Endothelial cell (in vitro differentiated cells): ENCODE results near the gene FOXO6. TPM values are rescaled to one million over a fixed set of nuclear protein-coding genes. Genes with fewer than 3 reads are reported as not detected.
A peak's percentile ranks its signal among the peaks of the same experiment; 100 is the strongest.

Experiments used
- DNase-seq: peaks from one replicate; pipeline ENCODE4 v3.0.0; 2021; ENCODE audit warnings: low spot score
- H3K27ac Mint-ChIP-seq: one replicate; pipeline ENCODE4 v1.8.0; 2021; ENCODE audit warnings: mixed read lengths, inconsistent platforms; ENCODE audit not compliant: unreplicated experiment
- H3K27me3 Mint-ChIP-seq: one replicate; pipeline ENCODE4 v1.8.0; 2021; ENCODE audit warnings: mild to moderate bottlenecking, moderate library complexity, mixed read lengths, inconsistent platforms; ENCODE audit not compliant: unreplicated experiment
- H3K36me3 Mint-ChIP-seq: one replicate; pipeline ENCODE4 v1.8.0; 2021; ENCODE audit warnings: mild to moderate bottlenecking, low read depth, mixed read lengths, inconsistent platforms; ENCODE audit not compliant: unreplicated experiment
- H3K4me1 Mint-ChIP-seq: one replicate; pipeline ENCODE4 v1.8.0; 2021; ENCODE audit warnings: mild to moderate bottlenecking, mixed read lengths, inconsistent platforms; ENCODE audit not compliant: unreplicated experiment
- H3K4me3 Mint-ChIP-seq: one replicate; pipeline ENCODE4 v1.8.0; 2021; ENCODE audit warnings: mild to moderate bottlenecking, mixed read lengths, inconsistent platforms; ENCODE audit not compliant: unreplicated experiment
- H3K9me3 Mint-ChIP-seq: one replicate; pipeline ENCODE4 v1.8.0; 2021; ENCODE audit warnings: mixed read lengths, inconsistent platforms; ENCODE audit not compliant: unreplicated experiment
- CTCF ChIP-seq: fragments of 200-600 bp; sonication (generic); IDR thresholded peaks from one replicate; pipeline ENCODE4 v1.5.0; 2021; ENCODE audit warnings: antibody characterized with exemption; ENCODE audit not compliant: unreplicated experiment
- total RNA-seq: library from RNA; stranded (reverse); fragmentation: NEBNext Ultra II Directional; extraction: Animal tissue kit (Norgen Biotek cat#: 25700); gene quantifications from one replicate; pipeline ENCODE4 v1.2.1, GENCODE V29; 2021; ENCODE audit not compliant: unreplicated experiment

FOXO6 gene
- total RNA-seq, 1 donor from 2014 or later, result 0.23 TPM

GRCh38 chr1:41404308-41404761 lies 43.1 kb downstream of the FOXO6 start:
- no peak for TF ChIP-seq CTCF
- Mint-ChIP-seq H3K36me3 (peaks cover 3% of the 10 kb centered on the region), H3K4me1 (peaks cover 7% of the 10 kb centered on the region), H3K4me3 (no peak overlapping the region), H3K27ac (no peak overlapping the region), H3K9me3 (peaks cover 4% of the 10 kb centered on the region), H3K27me3 (peaks cover 8% of the 10 kb centered on the region)
- peak; percentile 70 for DNase-seq

- H3K4me3 Mint-ChIP-seq, result no peak overlapping the region
- no peak for DNase-seq
- H3K4me1 Mint-ChIP-seq, result peaks cover 10% of the 10 kb centered on the region
- no peaks in the 10 kb centered on the region for H3K36me3 Mint-ChIP-seq
- no peak for TF ChIP-seq CTCF
- H3K27me3 Mint-ChIP-seq, result peaks cover 9% of the 10 kb centered on the region
- no peaks in the 10 kb centered on the region for H3K9me3 Mint-ChIP-seq
- H3K27ac Mint-ChIP-seq, result no peak overlapping the region
Observed at GRCh38 chr1:41407664-41408252, 46.5 kb downstream of the FOXO6 start.

- Mint-ChIP-seq H3K36me3 (no peaks in the 10 kb centered on the region), H3K9me3 (no peaks in the 10 kb centered on the region), H3K4me1 (peaks cover 5% of the 10 kb centered on the region), H3K27me3 (peaks cover 9% of the 10 kb centered on the region), H3K27ac (no peak overlapping the region), H3K4me3 (no peak overlapping the region)
- DNase-seq, result no peak
- no peak for TF ChIP-seq CTCF
Observed at GRCh38 chr1:41408691-41409090, 47.5 kb downstream of the FOXO6 start.

GRCh38 chr1:41409825-41410224 lies 48.6 kb downstream of the FOXO6 start:
- no peak overlapping the region for H3K27ac Mint-ChIP-seq
- H3K36me3 Mint-ChIP-seq, result no peaks in the 10 kb centered on the region
- no peak overlapping the region for H3K4me3 Mint-ChIP-seq
- no peaks in the 10 kb centered on the region for H3K9me3 Mint-ChIP-seq
- no peak for TF ChIP-seq CTCF
- peaks cover 7% of the 10 kb centered on the region for H3K27me3 Mint-ChIP-seq
- peaks cover 3% of the 10 kb centered on the region for H3K4me1 Mint-ChIP-seq
- DNase-seq, result no peak

GRCh38 chr1:41410462-41410861 lies 49.2 kb downstream of the FOXO6 start:
- no peak for TF ChIP-seq CTCF
- Mint-ChIP-seq H3K27ac (no peak overlapping the region), H3K27me3 (peaks cover 6% of the 10 kb centered on the region), H3K4me3 (no peak overlapping the region), H3K9me3 (no peaks in the 10 kb centered on the region), H3K36me3 (no peaks in the 10 kb centered on the region), H3K4me1 (peaks cover 3% of the 10 kb centered on the region)
- DNase-seq, result no peak
